Measurements from ENCODE around the gene OR52J3.
"Not testable (repeated sequence)": the region's sequence is repeated elsewhere in the genome, so short reads cannot be mapped to it uniquely, and the experiment has no call there.

GRCh38 chr11:5058679-5059078, 12.4 kb downstream of the OR52J3 start:
- TF ChIP-seq CTCF (IDR thresholded peaks at IDR 0.05); EZH2 (IDR thresholded peaks at IDR 0.05; ENCODE audit: borderline replicate concordance, insufficient read depth, low read depth, low read length, poor library complexity, severe bottlenecking): not testable (repeated sequence)

Measured in B cell (primary cell).